Frontal cortex (tissue), 4 donors: ENCODE data around the gene DPP4. TPM values are rescaled to one million over a fixed set of nuclear protein-coding genes. Genes with fewer than 3 reads are reported as not detected.
"Not testable (repeated sequence)": the region's sequence is repeated elsewhere in the genome, so short reads cannot be mapped to it uniquely, and the experiment has no call there.

Experiments
- DNase-seq, 2 donors: peaks; one replicate each; pipeline ENCODE4 v3.0.0; 2012; ENCODE audit warnings: low spot score in 2 of 2
- FAIRE-seq: peaks from 2 replicates; lab custom pipeline; 2012; peaks lifted over from hg19 to GRCh38; lab: Jason Lieb, UNC
- total RNA-seq: library from RNA; depleted of rRNA; stranded (reverse); fragments of >200 nt; gene quantifications from one replicate; pipeline ENCODE4 v1.2.3, GENCODE V29; 2014
- donor health status: control.
- donor health status: control.
- donor health status: control.

Gene DPP4
- total RNA-seq, 1 donor from 2014 or later: 8.6 TPM

- FAIRE-seq: no peak
- no peak for DNase-seq
These were observed 11.5 kb downstream of the DPP4 start for GRCh38 chr2:162062559-162062958.

GRCh38 chr2:162061021-162061420 lies 13.0 kb downstream of the DPP4 start:
- FAIRE-seq (no peak), DNase-seq (no peak)

- FAIRE-seq: no peak
These were observed 13.5 kb downstream of the DPP4 start for GRCh38 chr2:162060532-162060931.

GRCh38 chr2:162058973-162059668 lies 14.9 kb downstream of the DPP4 start:
- no peak for FAIRE-seq
- DNase-seq: no peak

More at GRCh38 chr2:162060532-162060931, 13.5 kb downstream of the DPP4 start:
- no peak for DNase-seq

GRCh38 chr2:162057426-162057825 lies 16.6 kb downstream of the DPP4 start:
- DNase-seq (no peak), FAIRE-seq (no peak)

- DNase-seq (no peak), FAIRE-seq (no peak)
These were observed 17.1 kb downstream of the DPP4 start for GRCh38 chr2:162056796-162057399.

GRCh38 chr2:162053808-162054155 lies 20.2 kb downstream of the DPP4 start:
- DNase-seq (no peak), FAIRE-seq (no peak)

GRCh38 chr2:162053066-162053807 lies 20.8 kb downstream of the DPP4 start:
- FAIRE-seq: no peak

GRCh38 chr2:162050513-162050961 lies 23.5 kb downstream of the DPP4 start:
- no peak for DNase-seq
- no peak for FAIRE-seq

More at GRCh38 chr2:162053066-162053807, 20.8 kb downstream of the DPP4 start:
- DNase-seq: no peak

- not testable (repeated sequence) for DNase-seq, FAIRE-seq
These were observed 24.9 kb downstream of the DPP4 start for GRCh38 chr2:162049089-162049488.

GRCh38 chr2:162044586-162044985 lies 29.4 kb downstream of the DPP4 start:
- DNase-seq: no peak
- FAIRE-seq: no peak

- DNase-seq (no peak), FAIRE-seq (no peak)
These were observed 30.9 kb downstream of the DPP4 start for GRCh38 chr2:162043132-162043531.

GRCh38 chr2:162041485-162041884 lies 32.5 kb downstream of the DPP4 start:
- DNase-seq: no peak
- FAIRE-seq: no peak

- DNase-seq: no peak
- no peak for FAIRE-seq
These were observed 35.3 kb downstream of the DPP4 start for GRCh38 chr2:162038725-162039124.

- DNase-seq (no peak), FAIRE-seq (no peak)
These were observed 36.1 kb downstream of the DPP4 start for GRCh38 chr2:162037886-162038285.

GRCh38 chr2:162037028-162037795 lies 36.8 kb downstream of the DPP4 start:
- FAIRE-seq: peak; percentile 13
- DNase-seq: no peak

GRCh38 chr2:162035981-162036380 lies 38.0 kb downstream of the DPP4 start:
- FAIRE-seq (no peak), DNase-seq (no peak)

GRCh38 chr2:162030363-162031190 lies 43.4 kb downstream of the DPP4 start:
- FAIRE-seq (no peak), DNase-seq (no peak)

- FAIRE-seq: no peak
- DNase-seq: peak in 1 of 2 donors; percentile 25
These were observed 44.6 kb downstream of the DPP4 start for GRCh38 chr2:162029287-162029901.
